ENCODE measurements around the gene SLC2A8. TPM values are rescaled to one million over a fixed set of nuclear protein-coding genes. Genes with fewer than 3 reads are reported as not detected.

SLC2A8 gene, protein sequence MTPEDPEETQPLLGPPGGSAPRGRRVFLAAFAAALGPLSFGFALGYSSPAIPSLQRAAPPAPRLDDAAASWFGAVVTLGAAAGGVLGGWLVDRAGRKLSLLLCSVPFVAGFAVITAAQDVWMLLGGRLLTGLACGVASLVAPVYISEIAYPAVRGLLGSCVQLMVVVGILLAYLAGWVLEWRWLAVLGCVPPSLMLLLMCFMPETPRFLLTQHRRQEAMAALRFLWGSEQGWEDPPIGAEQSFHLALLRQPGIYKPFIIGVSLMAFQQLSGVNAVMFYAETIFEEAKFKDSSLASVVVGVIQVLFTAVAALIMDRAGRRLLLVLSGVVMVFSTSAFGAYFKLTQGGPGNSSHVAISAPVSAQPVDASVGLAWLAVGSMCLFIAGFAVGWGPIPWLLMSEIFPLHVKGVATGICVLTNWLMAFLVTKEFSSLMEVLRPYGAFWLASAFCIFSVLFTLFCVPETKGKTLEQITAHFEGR
- total RNA-seq = 12.3 and 14.7 TPM in 2 replicates

GRCh38 chr9:127396808-127397645 lies at the start of gene SLC2A8:
Gene SLC2A8, plus strand, starts transcription at chr9:127397169. Its CDS starts 62 bp downstream, at chr9:127397231.

GRCh38 chr9:127423934-127424675 lies 27.1 kb downstream of the SLC2A8 start, which contains the start of gene ZNF79:
Gene ZNF79, plus strand, starts transcription at chr9:127424382. Its CDS starts 406 bp downstream, at chr9:127424788.

DNA sequence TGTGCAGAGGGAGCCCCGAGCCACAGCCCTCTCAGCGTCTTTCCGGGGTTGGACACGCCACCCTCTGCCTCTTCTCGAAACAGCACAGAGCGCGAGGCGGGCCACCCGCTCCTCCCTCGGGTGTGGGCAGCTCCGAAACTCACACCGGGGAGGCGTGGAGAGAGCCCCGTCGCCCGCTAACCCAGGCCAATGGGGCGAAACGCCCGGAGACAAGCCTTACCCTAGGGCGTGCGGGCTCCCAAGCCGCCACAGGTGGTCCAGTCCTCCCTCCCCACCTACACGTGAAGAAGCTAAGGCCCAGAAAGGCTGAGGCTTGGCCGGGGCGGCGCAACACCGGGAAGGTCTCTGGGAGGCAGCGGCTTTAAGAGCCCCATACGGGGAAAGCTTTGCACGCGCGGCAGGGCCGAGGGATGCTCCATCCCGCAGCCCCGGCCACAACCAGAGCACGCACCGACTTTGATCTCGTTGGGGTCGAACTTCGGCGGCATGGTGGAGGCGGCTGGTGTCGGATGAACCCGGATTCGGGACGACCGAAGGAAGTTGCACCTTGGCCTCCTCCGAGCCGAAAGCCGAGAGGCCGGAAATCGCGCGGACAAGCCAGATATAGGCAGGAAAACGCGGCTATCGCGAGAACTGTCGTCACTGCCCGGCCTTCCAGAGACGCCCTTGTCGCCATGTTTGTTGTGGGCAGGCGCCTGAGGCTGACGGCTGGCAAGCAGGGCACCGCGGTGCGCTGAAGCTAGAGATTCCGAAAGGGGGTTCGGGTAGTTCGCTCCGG lies 54.0 kb downstream of the SLC2A8 start, which contains the start of the genes LRSAM1 and RPL12:
LRSAM1 (plus strand) TSS at position 681 of the 778 bp plus-strand sequence. CDS start 3,018 bp downstream, outside the sequence.
RPL12 (minus strand) TSS at position 577 of the 778 bp plus-strand sequence; CDS start at position 488, 89 bp downstream.

Other genes starting within 250 kb of the SLC2A8 start
- gene GARNL3, start 132.4 kb upstream of the SLC2A8 start, total RNA-seq = 3.4 and 7.6 TPM in 2 replicates
- gene ZNF79, start 27.2 kb downstream of the SLC2A8 start, total RNA-seq = 10.3 and 13.0 TPM in 2 replicates
- 1,510 and 2,865 TPM in 2 replicates for gene RPL12, start 54.2 kb downstream of the SLC2A8 start, total RNA-seq
- gene LRSAM1, start 54.3 kb downstream of the SLC2A8 start, total RNA-seq = 10.3 and 14.8 TPM in 2 replicates
- 10.9 and 18.9 TPM in 2 replicates for gene STXBP1, start 215.1 kb downstream of the SLC2A8 start, total RNA-seq